RWPE1 (cell line): ENCODE measurements around the gene PRR5.

Source experiments
- CTCF ChIA-PET: fragments of 350-600 bp; sonication (Branson Sonifier 250); formaldehyde crosslinking; extraction: SDS; loops from one replicate; lab custom pipeline; 2021; lab: Yijun Ruan, JAX
- POLR2A ChIA-PET: fragments of 400-600 bp; formaldehyde crosslinking; extraction: SDS; loops from one replicate; lab custom pipeline; 2020; ENCODE audit warnings: antibody characterized with exemption; ENCODE audit not compliant: low non-redundant PET; lab: Yijun Ruan, JAX
- DNase-seq: peaks from one replicate; pipeline ENCODE4 v3.0.0; 2012; ENCODE audit warnings: low spot score
- H3K27ac ChIP-seq: fragments of 450-650 bp; 2 replicates; pipeline ENCODE4 v1.5.1; 2017
- TF ChIP-seq, protein P1 (sequence below): fragments of 450-650 bp; conservative IDR thresholded peaks from 2 replicates; pipeline ENCODE4 v1.5.1; 2017; ENCODE audit warnings: low read depth, mild to moderate bottlenecking

PRR5 gene

DNA sequence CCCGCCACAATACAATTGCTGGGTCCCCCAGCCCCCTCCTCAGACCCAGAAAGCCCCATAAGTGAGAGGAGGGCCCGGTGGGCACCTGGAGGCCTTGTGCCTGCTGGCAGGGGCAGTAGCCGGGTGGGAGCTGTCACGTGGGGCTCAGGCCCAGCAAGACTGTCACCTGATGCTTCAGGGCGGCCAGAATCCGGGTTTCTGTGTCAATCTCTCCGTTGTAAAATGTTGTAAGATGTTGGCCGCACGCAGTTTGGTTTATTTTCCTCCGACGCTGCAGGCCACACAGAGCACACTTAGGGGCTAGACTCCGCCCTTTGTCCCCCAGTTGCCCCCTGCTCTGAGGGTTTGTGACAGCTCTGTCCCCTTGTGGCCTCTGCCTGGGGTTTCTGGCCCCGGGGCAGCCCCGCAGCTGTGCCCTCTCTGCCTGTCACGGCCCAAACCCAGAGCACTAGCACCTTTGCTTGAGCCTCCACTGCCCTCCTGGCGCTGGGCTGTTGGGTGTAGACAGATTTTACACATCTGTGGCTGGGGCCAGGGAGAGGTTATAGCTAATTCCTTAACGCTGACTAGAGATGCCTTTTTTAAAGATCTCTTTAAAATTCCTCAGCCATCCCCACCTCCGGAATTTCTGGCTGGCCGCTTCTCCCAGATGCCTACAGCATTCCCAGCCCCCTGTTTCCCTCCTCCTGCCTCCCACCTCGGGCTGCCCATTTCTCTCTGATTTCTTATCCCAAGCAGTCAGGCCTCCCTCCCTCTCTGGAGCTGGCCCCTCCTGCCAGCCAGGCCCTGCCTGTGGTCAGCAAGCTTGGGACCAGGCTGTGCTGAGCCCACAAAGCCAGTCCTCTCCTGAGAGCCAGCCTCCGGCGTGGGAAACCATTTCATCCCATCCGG, 3.2 kb upstream of the PRR5 start:
- DNase-seq: no peak
- POLR2A ChIA-PET: no interaction called here
- H3K27ac ChIP-seq: peak overlapping the region; percentile 33
- TF ChIP-seq, protein P1, sequence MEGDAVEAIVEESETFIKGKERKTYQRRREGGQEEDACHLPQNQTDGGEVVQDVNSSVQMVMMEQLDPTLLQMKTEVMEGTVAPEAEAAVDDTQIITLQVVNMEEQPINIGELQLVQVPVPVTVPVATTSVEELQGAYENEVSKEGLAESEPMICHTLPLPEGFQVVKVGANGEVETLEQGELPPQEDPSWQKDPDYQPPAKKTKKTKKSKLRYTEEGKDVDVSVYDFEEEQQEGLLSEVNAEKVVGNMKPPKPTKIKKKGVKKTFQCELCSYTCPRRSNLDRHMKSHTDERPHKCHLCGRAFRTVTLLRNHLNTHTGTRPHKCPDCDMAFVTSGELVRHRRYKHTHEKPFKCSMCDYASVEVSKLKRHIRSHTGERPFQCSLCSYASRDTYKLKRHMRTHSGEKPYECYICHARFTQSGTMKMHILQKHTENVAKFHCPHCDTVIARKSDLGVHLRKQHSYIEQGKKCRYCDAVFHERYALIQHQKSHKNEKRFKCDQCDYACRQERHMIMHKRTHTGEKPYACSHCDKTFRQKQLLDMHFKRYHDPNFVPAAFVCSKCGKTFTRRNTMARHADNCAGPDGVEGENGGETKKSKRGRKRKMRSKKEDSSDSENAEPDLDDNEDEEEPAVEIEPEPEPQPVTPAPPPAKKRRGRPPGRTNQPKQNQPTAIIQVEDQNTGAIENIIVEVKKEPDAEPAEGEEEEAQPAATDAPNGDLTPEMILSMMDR: no peak
- CTCF ChIA-PET: interaction anchor here (0.6 to 0.9 kb wide), 2 partner anchors 36 kb away, joined by 4 to 6 read pairs; no protein-coding TSS in a partner anchor

DNA sequence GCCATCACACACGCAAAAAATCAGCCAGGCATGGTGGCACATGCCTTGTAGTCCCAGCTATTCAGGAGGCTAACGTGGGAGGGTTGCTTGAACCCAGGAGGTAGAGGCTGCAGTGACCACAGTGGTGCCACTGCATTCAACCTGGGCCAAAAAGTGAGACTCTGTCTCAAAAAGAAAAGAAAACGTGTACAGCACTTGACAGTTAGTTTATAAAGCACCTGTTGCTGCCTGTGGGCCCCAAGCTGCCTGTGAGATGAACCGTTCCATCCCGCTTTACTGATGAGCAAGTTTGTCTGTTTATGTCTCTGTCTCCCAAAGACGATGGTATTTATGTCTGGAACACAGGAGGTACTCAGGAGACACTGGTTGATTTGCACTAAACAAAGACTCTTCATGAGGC, 1.5 kb upstream of the PRR5 start:
- TF ChIP-seq, protein P1: no peak
- ChIA-PET POLR2A (no interaction called here), CTCF (interaction anchor here (0.5 kb wide), 1 partner anchor 22 kb away, joined by 3 read pairs; no protein-coding TSS in a partner anchor)
- no peak overlapping the region for H3K27ac ChIP-seq
- no peak for DNase-seq

DNA sequence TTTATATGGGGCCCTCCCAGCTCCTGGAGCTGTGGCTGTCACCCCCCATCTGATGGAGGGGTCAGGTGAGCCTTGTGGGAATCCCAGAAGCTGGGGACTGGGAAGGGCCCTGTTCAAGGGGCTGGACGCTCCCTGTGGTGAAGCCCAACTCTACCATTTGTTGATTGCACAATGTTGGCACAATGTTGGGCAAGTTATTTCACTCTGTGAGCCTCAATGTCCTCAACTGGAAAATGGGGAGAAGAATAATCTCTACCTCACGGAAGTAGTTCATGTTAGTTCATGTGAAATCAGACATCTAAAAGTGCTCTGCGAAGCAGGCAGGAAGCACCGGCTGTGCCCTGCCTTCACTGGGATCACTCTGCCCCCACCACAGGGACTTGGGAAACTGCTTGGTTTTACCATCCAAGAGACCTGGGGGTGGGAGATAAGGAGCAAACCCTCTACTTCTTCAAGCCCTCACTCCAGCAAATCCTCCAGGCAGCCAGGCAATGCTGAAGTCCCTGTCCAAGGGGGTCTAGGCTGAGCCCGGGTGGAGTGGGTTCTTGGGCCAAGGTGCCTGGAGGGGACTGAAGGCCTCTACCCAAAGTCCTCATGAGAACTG, 715 bp upstream of the PRR5 start:
- ChIA-PET CTCF (no interaction called here), POLR2A (no interaction called here)
- no peak overlapping the region for H3K27ac ChIP-seq
- TF ChIP-seq, protein P1: no peak
- no peak for DNase-seq

DNA sequence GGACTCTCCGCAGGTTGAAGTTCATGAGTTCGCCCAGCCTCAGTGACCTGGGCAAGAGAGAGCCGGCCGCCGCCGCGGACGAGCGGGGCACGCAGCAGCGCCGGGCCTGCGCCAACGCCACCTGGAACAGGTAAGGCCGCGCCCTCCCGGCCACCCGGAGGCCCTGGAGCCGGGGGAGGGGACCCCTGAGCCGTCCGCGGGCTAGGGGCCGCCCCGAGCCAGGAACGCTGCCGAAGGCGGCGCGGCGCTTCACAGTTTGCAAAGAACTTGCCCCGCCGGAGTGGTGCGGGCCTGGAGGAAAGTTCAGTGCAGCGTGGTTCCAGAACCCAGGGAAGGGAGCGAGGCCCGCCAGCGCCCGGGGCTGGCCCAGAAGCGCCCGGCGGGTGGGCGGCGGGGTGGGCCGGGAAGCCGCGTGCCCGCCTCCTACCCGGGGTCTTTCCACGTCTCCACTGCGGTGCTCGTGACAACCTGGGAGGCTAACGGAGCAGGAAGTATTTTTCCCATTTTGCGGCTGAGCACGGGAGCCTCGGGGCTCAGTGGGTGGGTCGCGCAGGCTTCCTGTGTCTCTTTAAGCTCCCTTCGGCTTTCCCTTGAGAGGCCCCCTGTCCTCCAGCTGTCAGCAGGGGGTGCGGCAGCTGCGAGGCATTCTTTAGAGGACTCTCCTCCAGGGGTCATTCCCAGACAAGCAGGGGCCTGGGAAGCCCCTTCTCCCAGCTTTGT, 635 bp downstream of the PRR5 start:
- DNase-seq: no peak
- ChIA-PET CTCF (interaction anchor here (0.6 kb wide), 1 partner anchor 226 kb away, joined by 3 read pairs; no protein-coding TSS in a partner anchor), POLR2A (no interaction called here)
- no peak overlapping the region for H3K27ac ChIP-seq
- TF ChIP-seq, protein P1: no peak

GRCh38 chr22:44703255-44703870, 1.4 kb downstream of the PRR5 start:
- POLR2A ChIA-PET: no interaction called here
- CTCF ChIA-PET: no interaction called here

More at GRCh38 chr22:44703255-44703870, 1.4 kb downstream of the PRR5 start:
- DNase-seq: no peak
- H3K27ac ChIP-seq: no peak overlapping the region
- TF ChIP-seq, protein P1: no peak
